Astrocyte of the cerebellum (primary cell): ENCODE measurements around the gene KLHDC10.
"Not testable (repeated sequence)": the region's sequence is repeated elsewhere in the genome, so short reads cannot be mapped to it uniquely, and the experiment has no call there.

Experiments
- DNase-seq: peaks from one replicate; pipeline ENCODE4 v3.0.0-alpha.2; 2011; ENCODE audit warnings: low read depth
- H3K4me3 ChIP-seq: 2 replicates; pipeline ENCODE4 v1.5.1; 2011; ENCODE audit warnings: mild to moderate bottlenecking, low read depth, low read length, moderate library complexity
- in situ Hi-C: cut with HindIII; loops from 2 replicates; pipeline ENCODE4 v1.10.0; 2017; ENCODE audit warnings: low sequenced_read_pairs
- TF ChIP-seq, protein P1 (sequence below): IDR thresholded peaks from 2 replicates; pipeline ENCODE4 v1.5.1; 2012; ENCODE audit warnings: low read length, low read depth, moderate library complexity, mild to moderate bottlenecking; ENCODE audit errors: missing control alignments

Gene KLHDC10

GRCh38 chr7:130112662-130113425 is 42.5 kb downstream of the KLHDC10 start:
- in situ Hi-C loops, result no loop called here
- TF ChIP-seq, protein P1, sequence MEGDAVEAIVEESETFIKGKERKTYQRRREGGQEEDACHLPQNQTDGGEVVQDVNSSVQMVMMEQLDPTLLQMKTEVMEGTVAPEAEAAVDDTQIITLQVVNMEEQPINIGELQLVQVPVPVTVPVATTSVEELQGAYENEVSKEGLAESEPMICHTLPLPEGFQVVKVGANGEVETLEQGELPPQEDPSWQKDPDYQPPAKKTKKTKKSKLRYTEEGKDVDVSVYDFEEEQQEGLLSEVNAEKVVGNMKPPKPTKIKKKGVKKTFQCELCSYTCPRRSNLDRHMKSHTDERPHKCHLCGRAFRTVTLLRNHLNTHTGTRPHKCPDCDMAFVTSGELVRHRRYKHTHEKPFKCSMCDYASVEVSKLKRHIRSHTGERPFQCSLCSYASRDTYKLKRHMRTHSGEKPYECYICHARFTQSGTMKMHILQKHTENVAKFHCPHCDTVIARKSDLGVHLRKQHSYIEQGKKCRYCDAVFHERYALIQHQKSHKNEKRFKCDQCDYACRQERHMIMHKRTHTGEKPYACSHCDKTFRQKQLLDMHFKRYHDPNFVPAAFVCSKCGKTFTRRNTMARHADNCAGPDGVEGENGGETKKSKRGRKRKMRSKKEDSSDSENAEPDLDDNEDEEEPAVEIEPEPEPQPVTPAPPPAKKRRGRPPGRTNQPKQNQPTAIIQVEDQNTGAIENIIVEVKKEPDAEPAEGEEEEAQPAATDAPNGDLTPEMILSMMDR, result no peak
- DNase-seq, result no peak
- no peak overlapping the region for H3K4me3 ChIP-seq

DNA sequence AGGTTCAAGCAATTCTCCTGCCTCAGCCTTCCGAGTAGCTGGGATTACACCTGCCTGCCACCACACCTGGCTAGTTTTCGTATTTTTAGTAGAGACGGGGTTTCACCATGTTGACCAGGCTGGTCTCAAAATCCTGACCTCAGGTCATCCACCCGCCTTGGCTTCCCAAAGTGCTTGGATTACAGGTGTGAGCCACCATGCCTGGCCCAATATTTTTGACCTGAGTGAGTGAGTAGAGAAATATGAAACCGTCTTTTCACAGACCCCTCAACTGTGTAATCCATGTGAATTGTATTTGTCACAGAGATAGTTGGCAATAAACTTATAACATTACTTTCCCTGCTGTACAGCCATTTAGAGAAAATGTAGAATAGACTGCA is 43.1 kb downstream of the KLHDC10 start:
- DNase-seq, in situ Hi-C loops, H3K4me3 ChIP-seq: not testable (repeated sequence)

GRCh38 chr7:130113887-130114286 is 43.6 kb downstream of the KLHDC10 start:
- in situ Hi-C loops, result no loop called here
- no peak for DNase-seq
- TF ChIP-seq, protein P1, result no peak
- no peak overlapping the region for H3K4me3 ChIP-seq

GRCh38 chr7:130114374-130114773 is 44.0 kb downstream of the KLHDC10 start:
- in situ Hi-C loops, result no loop called here
- no peak for DNase-seq
- TF ChIP-seq, protein P1, result no peak
- no peak overlapping the region for H3K4me3 ChIP-seq

DNA sequence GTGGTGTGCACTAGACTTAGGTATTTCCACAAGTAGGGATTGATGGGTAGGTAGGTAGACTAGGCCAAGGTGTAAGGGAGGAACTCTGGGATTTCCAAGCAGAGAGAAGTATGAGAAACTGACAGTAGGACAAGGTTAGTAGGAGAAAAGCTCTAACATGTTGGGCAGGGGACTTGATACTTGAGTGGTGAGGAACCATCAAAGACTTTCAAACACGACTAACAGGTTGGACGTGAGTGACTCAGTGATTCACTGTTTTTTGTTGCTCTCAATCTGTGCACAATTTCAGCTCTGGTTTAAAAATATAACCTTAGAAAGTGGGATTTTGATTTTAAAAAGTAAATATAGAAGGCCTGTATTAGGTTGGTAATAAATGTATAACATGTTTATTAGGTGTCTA is 44.4 kb downstream of the KLHDC10 start:
- TF ChIP-seq, protein P1, result no peak
- no peak for DNase-seq
- no peak overlapping the region for H3K4me3 ChIP-seq
- in situ Hi-C loops, result no loop called here

DNA sequence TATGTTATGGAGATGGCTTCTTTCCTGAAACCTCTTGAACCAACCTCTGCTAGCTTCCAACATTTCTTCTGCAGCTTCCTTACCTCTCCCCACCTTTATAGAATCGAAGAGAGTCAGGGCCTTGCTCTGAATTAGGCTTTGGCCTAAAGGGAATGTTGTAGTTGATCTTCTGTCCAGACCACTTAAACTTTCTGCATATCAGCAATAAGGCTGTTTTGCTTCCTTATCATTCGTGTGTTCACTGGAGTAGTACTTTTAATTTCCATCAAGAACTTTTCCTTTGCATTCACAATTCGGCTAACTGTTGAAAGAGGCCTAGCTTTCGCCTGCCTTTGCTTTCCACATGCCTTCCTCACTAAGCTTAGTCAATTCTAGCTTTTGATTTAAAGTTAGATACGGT is 48.0 kb downstream of the KLHDC10 start:
- DNase-seq, result no peak
- in situ Hi-C loops, result no loop called here
- TF ChIP-seq, protein P1, result no peak
- H3K4me3 ChIP-seq, result no peak overlapping the region

DNA sequence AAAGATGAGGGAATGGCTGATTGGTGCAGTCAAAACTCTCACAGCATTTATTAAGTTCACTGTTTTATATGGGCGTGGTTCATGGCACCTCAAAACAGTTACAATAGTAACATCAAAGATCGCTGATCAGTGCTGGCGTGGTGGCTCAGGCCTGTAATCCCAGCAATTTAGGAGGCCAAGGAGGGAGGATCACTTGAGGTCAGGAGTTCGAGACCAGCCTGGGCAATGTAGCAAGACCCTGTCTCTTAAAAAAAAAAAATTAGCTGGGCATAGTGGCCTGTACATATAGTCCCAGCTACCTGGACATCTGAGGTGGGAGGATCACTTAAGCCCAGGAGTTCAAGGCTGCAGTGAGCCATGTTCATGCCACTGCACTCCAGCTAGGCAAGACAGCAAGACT is 48.5 kb downstream of the KLHDC10 start:
- H3K4me3 ChIP-seq, result no peak overlapping the region
- in situ Hi-C loops, result no loop called here
- TF ChIP-seq, protein P1, result no peak
- no peak for DNase-seq
